Retinal pigment epithelial cell (primary cell): Measurements from ENCODE around the gene ARHGAP24.

Experiments used
- DNase-seq: peaks from one replicate; pipeline ENCODE4 v3.0.0-alpha.2; 2010; ENCODE audit warnings: low read depth
- H3K4me3 ChIP-seq: 2 replicates; pipeline ENCODE4 v1.5.1; 2011; ENCODE audit warnings: mild to moderate bottlenecking, low read length, control low read depth, moderate library complexity
- CTCF ChIP-seq: conservative IDR thresholded peaks from 2 replicates; pipeline ENCODE4 v1.5.1; 2011; ENCODE audit warnings: low read depth, low read length, control low read depth, inconsistent platforms

The ARHGAP24 gene

GRCh38 chr4:85747882-85748491 lies 273.0 kb downstream of the ARHGAP24 start:
- DNase-seq: peak; percentile 62
- TF ChIP-seq CTCF: peak; percentile 85
- no peak overlapping the region for H3K4me3 ChIP-seq

DNA sequence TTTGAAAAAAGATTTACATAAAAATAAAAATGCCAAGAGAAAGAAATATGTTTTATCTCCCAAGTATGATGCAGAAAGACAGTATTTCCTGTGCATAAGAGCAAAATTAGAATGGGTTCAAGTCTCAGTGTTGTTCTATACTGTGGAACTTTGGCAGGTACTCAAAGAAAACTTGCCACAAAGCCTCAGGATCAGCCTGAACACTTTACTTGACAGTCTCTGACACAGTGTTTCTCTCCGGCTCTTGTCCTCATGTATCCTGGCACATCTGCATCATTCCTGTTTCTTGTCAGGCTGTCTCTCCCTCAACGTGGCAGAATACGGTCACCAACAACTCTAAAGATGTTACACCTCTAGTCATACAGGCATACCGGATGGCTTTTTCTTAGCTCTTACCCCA lies 273.7 kb downstream of the ARHGAP24 start:
- no peak for TF ChIP-seq CTCF
- no peak overlapping the region for H3K4me3 ChIP-seq
- DNase-seq: no peak

DNA sequence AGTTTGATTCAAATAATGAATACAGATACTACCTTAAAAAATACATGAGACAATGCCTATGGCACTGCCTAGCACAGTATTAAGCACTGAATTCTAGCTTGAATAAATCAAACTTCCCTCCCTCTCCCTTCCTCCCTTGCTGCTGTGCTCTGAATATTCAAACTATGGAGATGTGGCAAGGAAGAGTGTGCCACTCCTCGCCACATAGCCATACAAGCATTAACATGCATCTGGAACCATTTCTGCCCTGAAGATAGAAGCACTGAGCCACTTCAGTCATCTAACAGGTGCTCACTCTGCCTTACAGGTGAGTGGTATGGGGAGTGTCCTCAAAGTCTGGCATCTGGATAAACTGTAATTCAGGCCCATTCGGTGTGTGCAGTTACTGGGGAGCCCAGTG lies 276.9 kb downstream of the ARHGAP24 start:
- DNase-seq: no peak
- TF ChIP-seq CTCF: no peak
- no peak overlapping the region for H3K4me3 ChIP-seq

DNA sequence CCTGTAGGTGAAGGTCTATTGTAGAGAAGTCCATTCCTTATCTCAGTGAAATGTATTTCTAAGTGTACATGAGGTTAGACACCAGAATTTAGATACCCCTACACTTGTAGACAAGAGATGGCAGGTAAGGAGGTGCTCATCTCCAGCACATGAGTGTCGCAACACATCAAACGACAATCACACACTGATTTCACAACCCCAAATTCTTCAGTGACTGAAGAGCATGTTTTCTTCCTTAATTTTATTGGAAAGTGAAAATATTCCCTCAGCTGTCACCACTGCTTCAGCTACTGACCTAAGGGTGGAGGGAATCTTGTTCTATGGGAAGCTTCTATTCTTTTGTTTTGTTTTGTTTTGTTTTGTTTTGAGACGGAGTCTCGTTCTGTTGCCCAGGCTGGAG lies 280.3 kb downstream of the ARHGAP24 start:
- no peak overlapping the region for H3K4me3 ChIP-seq
- TF ChIP-seq CTCF: no peak
- DNase-seq: no peak

DNA sequence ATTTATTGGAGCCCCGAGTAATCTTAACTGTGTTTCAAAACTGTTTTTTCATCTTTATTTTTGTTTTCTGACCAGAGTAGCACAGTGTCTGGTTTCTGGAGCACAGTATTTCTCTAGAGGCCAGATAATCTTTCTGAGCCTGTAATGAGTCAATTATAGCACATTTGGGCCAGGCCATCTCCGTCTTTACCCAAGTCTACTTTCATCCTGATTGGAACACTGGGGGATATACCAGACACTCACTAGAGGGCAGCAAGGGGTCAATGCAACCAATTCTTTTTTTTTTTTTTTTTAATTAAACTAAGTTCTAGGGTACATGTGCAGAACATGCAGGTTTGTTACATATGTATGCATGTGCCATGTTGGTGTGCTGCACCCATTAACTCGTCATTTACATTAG lies 282.0 kb downstream of the ARHGAP24 start:
- no peak for DNase-seq
- peak; percentile 58 for TF ChIP-seq CTCF
- no peak overlapping the region for H3K4me3 ChIP-seq

- H3K4me3 ChIP-seq: no peak overlapping the region
- TF ChIP-seq CTCF: no peak
- no peak for DNase-seq
These were observed 284.4 kb downstream of the ARHGAP24 start for GRCh38 chr4:85759388-85759787.

- no peak for TF ChIP-seq CTCF
- H3K4me3 ChIP-seq: no peak overlapping the region
- DNase-seq: no peak
These were observed 285.6 kb downstream of the ARHGAP24 start for GRCh38 chr4:85760511-85760910.
